ENCODE measurements around the gene FOSB.

GRCh38 chr19:45505996-45506245 lies 38.1 kb downstream of the FOSB start:
- TF ChIP-seq CTCF (conservative IDR thresholded peaks at IDR 0.05; ENCODE audit: low read depth in 2 of 2) (no peak), REST (IDR thresholded peaks at IDR 0.05; ENCODE audit: unreplicated experiment) (no peak), EZH2 (IDR thresholded peaks at IDR 0.05; ENCODE audit: low read depth, unreplicated experiment) (no peak), POLR2AphosphoS5 (IDR thresholded peaks at IDR 0.05; ENCODE audit: low read depth) (no peak)

Data from GM23338 (cell line).